Colonic mucosa (tissue), 4 donors: ENCODE results near the gene PNKD. TPM values are rescaled to one million over a fixed set of nuclear protein-coding genes. Genes with fewer than 3 reads are reported as not detected.

Experiments
- DNase-seq: peaks from one replicate; pipeline ENCODE4 v3.0.0-alpha.2; 2020
- H3K27ac ChIP-seq: fragments of 200-600 bp; one replicate; pipeline ENCODE4 v1.8.0; 2021
- H3K27me3 ChIP-seq: fragments of 200-600 bp; one replicate; pipeline ENCODE4 v1.8.0; 2021
- H3K36me3 ChIP-seq: fragments of 200-600 bp; one replicate; pipeline ENCODE4 v1.8.0; 2021
- H3K4me1 ChIP-seq: fragments of 200-600 bp; one replicate; pipeline ENCODE4 v1.8.0; 2021; ENCODE audit warnings: mild to moderate bottlenecking
- H3K4me3 ChIP-seq: fragments of 200-600 bp; one replicate; pipeline ENCODE4 v1.8.0; 2021
- H3K9ac ChIP-seq, 2 donors: one replicate each; pipeline ENCODE4 v1.7.0; 2013; ENCODE audit warnings: control low read depth in 2 of 2, low read depth in 2 of 2, low read length in 2 of 2
- H3K9me3 ChIP-seq: fragments of 200-600 bp; one replicate; pipeline ENCODE4 v1.8.0; 2021
- CTCF ChIP-seq: fragments of 200-600 bp; IDR thresholded peaks from one replicate; pipeline ENCODE4 v1.8.0; 2022; ENCODE audit warnings: antibody characterized with exemption, mild to moderate bottlenecking
- intact Hi-C: fragments of 100-400 bp; cut with DNase I; formaldehyde crosslinking; loops from one replicate; pipeline ENCODE4 v1.14.1; 2022
- total RNA-seq, 2 donors: library from RNA; stranded (reverse); fragmentation: NEBNext Ultra II Directional in 1 of 2; extraction: Animal tissue kit (Norgen Biotek cat#: 25700) in 1 of 2; gene quantifications; one replicate each; pipeline ENCODE4 v1.2.1, GENCODE V29; 2021
- donor health status: healthy.
- donor health status: DM: no; HTN: no; CAD: no.
- donor health status: DM: no; HTN: no; CAD: no.

The PNKD gene
- total RNA-seq, 2 donors from 2014 or later, result 109 to 136 TPM

- Histone ChIP-seq H3K36me3 (no peaks in the 10 kb centered on the region), H3K27ac (peak overlapping the region; percentile 98), H3K4me3 (peak overlapping the region; percentile 88), H3K4me1 (peaks cover 18% of the 10 kb centered on the region), H3K9me3 (no peaks in the 10 kb centered on the region), H3K27me3 (no peaks in the 10 kb centered on the region), H3K9ac (peak overlapping the region; percentile 97 to 99)
- intact Hi-C loops, result no loop called here
- DNase-seq, result no peak
- no peak for TF ChIP-seq CTCF
Observed at GRCh38 chr2:218291318-218292047, 21.2 kb downstream of the PNKD start.

GRCh38 chr2:218292048-218293014 is 22.0 kb downstream of the PNKD start, which contains the start of gene TMBIM1:
TMBIM1 (minus strand) TSS chr2:218292503; CDS start chr2:218282141, 10,362 bp downstream.
- TF ChIP-seq CTCF, result peak; percentile 84
- intact Hi-C loops, result no loop called here
- no peaks in the 10 kb centered on the region for H3K27me3 ChIP-seq

GRCh38 chr2:218293715-218294429 is 23.6 kb downstream of the PNKD start:
- Histone ChIP-seq H3K27me3 (no peaks in the 10 kb centered on the region), H3K4me1 (peaks cover 13% of the 10 kb centered on the region), H3K9me3 (no peaks in the 10 kb centered on the region), H3K4me3 (no peak overlapping the region), H3K27ac (peak overlapping the region; percentile 98), H3K9ac (peak overlapping the region in 1 of 2 donors; percentile 19), H3K36me3 (no peaks in the 10 kb centered on the region)
- TF ChIP-seq CTCF, result no peak
- intact Hi-C loops, result no loop called here
- DNase-seq, result no peak

More at GRCh38 chr2:218292048-218293014, 22.0 kb downstream of the PNKD start, which contains the start of gene TMBIM1:
- H3K36me3 ChIP-seq, result no peaks in the 10 kb centered on the region
- H3K9ac ChIP-seq, result peak within 1 kb of the TSS; percentile 97 to 99
- peak within 1 kb of the TSS; percentile 98 for H3K27ac ChIP-seq
- peak within 1 kb of the TSS; percentile 88 for H3K4me3 ChIP-seq
- peaks cover 18% of the 10 kb centered on the region for H3K4me1 ChIP-seq
- no peaks in the 10 kb centered on the region for H3K9me3 ChIP-seq
- peak; percentile 85 for DNase-seq

GRCh38 chr2:218294430-218295022 is 24.2 kb downstream of the PNKD start:
- peak overlapping the region; percentile 33 for H3K27ac ChIP-seq
- DNase-seq, result no peak
- H3K36me3 ChIP-seq, result no peaks in the 10 kb centered on the region
- H3K9me3 ChIP-seq, result no peaks in the 10 kb centered on the region
- peaks cover 9% of the 10 kb centered on the region for H3K4me1 ChIP-seq
- no peaks in the 10 kb centered on the region for H3K27me3 ChIP-seq
- intact Hi-C loops, result no loop called here
- no peak overlapping the region for H3K4me3 ChIP-seq
- TF ChIP-seq CTCF, result no peak
- H3K9ac ChIP-seq, result peak overlapping the region in 1 of 2 donors; percentile 51
